Astrocyte (in vitro differentiated cells and primary cell): Measurements from ENCODE around the gene UBQLN4. TPM values are rescaled to one million over a fixed set of nuclear protein-coding genes. Genes with fewer than 3 reads are reported as not detected.

Source experiments
- DNase-seq: peaks from one replicate; pipeline ENCODE4 v3.0.0-alpha.2; 2010; ENCODE audit warnings: low read depth
- FAIRE-seq: peaks from 2 replicates; lab custom pipeline; 2011; peaks lifted over from hg19 to GRCh38; lab: Jason Lieb, UNC
- H2AFZ ChIP-seq: 2 replicates; pipeline ENCODE4 v1.6.0; 2012; ENCODE audit warnings: low read depth, low read length, inconsistent platforms
- H3K27ac ChIP-seq: 2 replicates; pipeline ENCODE4 v1.5.1; 2011; ENCODE audit warnings: low read depth, low read length, inconsistent platforms
- H3K27me3 ChIP-seq: 2 replicates; pipeline ENCODE4 v1.6.0; 2011; ENCODE audit warnings: low read length, inconsistent platforms; ENCODE audit not compliant: insufficient read depth
- H3K36me3 ChIP-seq: 2 replicates; pipeline ENCODE4 v1.5.1; 2011; ENCODE audit warnings: low read length, inconsistent platforms; ENCODE audit not compliant: insufficient read depth
- H3K4me1 ChIP-seq: 2 replicates; pipeline ENCODE4 v1.5.1; 2011; ENCODE audit warnings: low read length, inconsistent platforms; ENCODE audit not compliant: insufficient read depth
- H3K4me2 ChIP-seq: 2 replicates; pipeline ENCODE4 v1.6.0; 2012; ENCODE audit warnings: low read length, inconsistent platforms
- H3K4me3 ChIP-seq: 2 replicates; pipeline ENCODE4 v1.5.1; 2011; ENCODE audit warnings: low read depth, mild to moderate bottlenecking, low read length, inconsistent platforms; ENCODE audit not compliant: insufficient read depth
- H3K79me2 ChIP-seq: 2 replicates; pipeline ENCODE4 v1.6.0; 2012; ENCODE audit warnings: mild to moderate bottlenecking, low read length, inconsistent platforms; ENCODE audit not compliant: insufficient read depth
- H3K9ac ChIP-seq: 2 replicates; pipeline ENCODE4 v1.6.0; 2012; ENCODE audit warnings: mild to moderate bottlenecking, low read length, inconsistent platforms
- H3K9me3 ChIP-seq: 2 replicates; pipeline ENCODE4 v1.5.1; 2012; ENCODE audit warnings: low read depth, mild to moderate bottlenecking, low read length, inconsistent platforms; ENCODE audit not compliant: insufficient read depth
- H4K20me1 ChIP-seq: 2 replicates; pipeline ENCODE4 v1.6.0; 2012; ENCODE audit warnings: low read length, inconsistent platforms; ENCODE audit not compliant: insufficient read depth
- H3K27ac Mint-ChIP-seq: one replicate; pipeline ENCODE4 v1.8.0; 2021; ENCODE audit warnings: mild to moderate bottlenecking, mixed read lengths; ENCODE audit not compliant: unreplicated experiment
- H3K27me3 Mint-ChIP-seq: one replicate; pipeline ENCODE4 v1.8.0; 2021; ENCODE audit warnings: low read depth, mixed read lengths; ENCODE audit not compliant: unreplicated experiment
- H3K36me3 Mint-ChIP-seq: one replicate; pipeline ENCODE4 v1.8.0; 2021; ENCODE audit warnings: low read depth, mixed read lengths; ENCODE audit not compliant: unreplicated experiment
- H3K4me1 Mint-ChIP-seq: one replicate; pipeline ENCODE4 v1.8.0; 2021; ENCODE audit warnings: low read depth, mixed read lengths; ENCODE audit not compliant: unreplicated experiment
- H3K4me3 Mint-ChIP-seq: one replicate; pipeline ENCODE4 v1.8.0; 2021; ENCODE audit warnings: mild to moderate bottlenecking, moderate library complexity, mixed read lengths; ENCODE audit not compliant: unreplicated experiment
- H3K9me3 Mint-ChIP-seq: one replicate; pipeline ENCODE4 v1.8.0; 2021; ENCODE audit warnings: mild to moderate bottlenecking, mixed read lengths; ENCODE audit not compliant: unreplicated experiment
- EZH2 ChIP-seq: IDR thresholded peaks from 2 replicates; pipeline ENCODE4 v1.6.1; 2012; ENCODE audit warnings: mild to moderate bottlenecking, low read length, inconsistent platforms; ENCODE audit not compliant: insufficient read depth
- total RNA-seq: library from RNA; stranded (reverse); gene quantifications from 2 replicates; pipeline ENCODE4 v1.2.1, GENCODE V29; 2021
- TF ChIP-seq, protein P1 (sequence below): IDR thresholded peaks from 2 replicates; pipeline ENCODE4 v1.5.1; 2011; ENCODE audit warnings: low read depth, mild to moderate bottlenecking, inconsistent platforms, low read length, moderate library complexity; ENCODE audit not compliant: insufficient read depth

Gene UBQLN4
- total RNA-seq, 1 donor from 2014 or later: 40.0 TPM

- H3K4me3 Mint-ChIP-seq: no peak overlapping the region
- no peaks in the 10 kb centered on the region for H3K9me3 Mint-ChIP-seq
- peaks cover 44% of the 10 kb centered on the region for H3K4me1 Mint-ChIP-seq
- H3K27ac Mint-ChIP-seq: no peak overlapping the region
- peaks cover 28% of the 10 kb centered on the region for H3K4me1 ChIP-seq
- DNase-seq (no peak), FAIRE-seq (no peak)
- H3K9ac ChIP-seq: no peak overlapping the region
- no peak overlapping the region for H3K27ac ChIP-seq
- peaks cover 74% of the 10 kb centered on the region for H3K79me2 ChIP-seq
- peak overlapping the region; percentile 94 for H3K4me2 ChIP-seq
- no peaks in the 10 kb centered on the region for H3K27me3 ChIP-seq
- H3K36me3 Mint-ChIP-seq: peaks cover 20% of the 10 kb centered on the region
- H3K9me3 ChIP-seq: no peaks in the 10 kb centered on the region
- no peak overlapping the region for H3K4me3 ChIP-seq
- no peaks in the 10 kb centered on the region for H3K27me3 Mint-ChIP-seq
- H4K20me1 ChIP-seq: peaks cover 82% of the 10 kb centered on the region
- no peak for TF ChIP-seq EZH2
- TF ChIP-seq, protein P1, sequence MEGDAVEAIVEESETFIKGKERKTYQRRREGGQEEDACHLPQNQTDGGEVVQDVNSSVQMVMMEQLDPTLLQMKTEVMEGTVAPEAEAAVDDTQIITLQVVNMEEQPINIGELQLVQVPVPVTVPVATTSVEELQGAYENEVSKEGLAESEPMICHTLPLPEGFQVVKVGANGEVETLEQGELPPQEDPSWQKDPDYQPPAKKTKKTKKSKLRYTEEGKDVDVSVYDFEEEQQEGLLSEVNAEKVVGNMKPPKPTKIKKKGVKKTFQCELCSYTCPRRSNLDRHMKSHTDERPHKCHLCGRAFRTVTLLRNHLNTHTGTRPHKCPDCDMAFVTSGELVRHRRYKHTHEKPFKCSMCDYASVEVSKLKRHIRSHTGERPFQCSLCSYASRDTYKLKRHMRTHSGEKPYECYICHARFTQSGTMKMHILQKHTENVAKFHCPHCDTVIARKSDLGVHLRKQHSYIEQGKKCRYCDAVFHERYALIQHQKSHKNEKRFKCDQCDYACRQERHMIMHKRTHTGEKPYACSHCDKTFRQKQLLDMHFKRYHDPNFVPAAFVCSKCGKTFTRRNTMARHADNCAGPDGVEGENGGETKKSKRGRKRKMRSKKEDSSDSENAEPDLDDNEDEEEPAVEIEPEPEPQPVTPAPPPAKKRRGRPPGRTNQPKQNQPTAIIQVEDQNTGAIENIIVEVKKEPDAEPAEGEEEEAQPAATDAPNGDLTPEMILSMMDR: no peak
- peaks cover 7% of the 10 kb centered on the region for H3K36me3 ChIP-seq
- no peak overlapping the region for H2AFZ ChIP-seq
These were observed 23.8 kb upstream of the UBQLN4 start for GRCh38 chr1:156077430-156077760.

- Histone ChIP-seq H2AFZ (no peak overlapping the region), H3K4me1 (peaks cover 28% of the 10 kb centered on the region), H3K36me3 (peaks cover 7% of the 10 kb centered on the region), H3K27me3 (no peaks in the 10 kb centered on the region), H3K79me2 (peaks cover 70% of the 10 kb centered on the region), H3K9ac (no peak overlapping the region), H3K27ac (no peak overlapping the region), H3K4me2 (peak overlapping the region; percentile 94), H3K4me3 (no peak overlapping the region), H3K9me3 (no peaks in the 10 kb centered on the region), H4K20me1 (peaks cover 86% of the 10 kb centered on the region)
- Mint-ChIP-seq H3K9me3 (no peaks in the 10 kb centered on the region), H3K4me1 (peaks cover 44% of the 10 kb centered on the region), H3K36me3 (peaks cover 20% of the 10 kb centered on the region), H3K27me3 (no peaks in the 10 kb centered on the region), H3K4me3 (no peak overlapping the region), H3K27ac (no peak overlapping the region)
- no peak for TF ChIP-seq EZH2
- TF ChIP-seq, protein P1: no peak
- no peak for DNase-seq
- FAIRE-seq: no peak
These were observed 23.2 kb upstream of the UBQLN4 start for GRCh38 chr1:156076609-156077429.

DNA sequence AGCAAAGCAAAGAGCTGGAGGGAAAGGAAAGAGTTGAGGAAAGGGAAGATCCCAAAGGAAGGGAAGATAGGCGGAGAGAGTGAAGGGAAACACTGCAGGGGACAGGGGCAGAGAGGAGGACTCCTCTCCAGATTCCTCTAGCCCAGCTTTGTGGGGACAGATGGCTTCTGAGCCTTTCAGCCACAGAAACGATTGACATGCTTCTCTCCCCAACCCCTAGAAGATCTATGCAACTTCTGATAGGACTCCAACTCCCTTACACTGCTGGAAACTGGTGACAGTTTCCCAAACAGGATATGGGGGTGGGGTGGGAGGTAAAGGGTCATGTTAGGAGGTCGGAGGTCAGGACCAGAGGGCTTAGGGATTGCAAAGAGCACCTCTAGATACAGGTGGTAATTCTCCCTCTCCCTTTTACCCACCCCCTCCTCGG lies 22.2 kb upstream of the UBQLN4 start:
- Mint-ChIP-seq H3K36me3 (peaks cover 23% of the 10 kb centered on the region), H3K27ac (no peak overlapping the region), H3K9me3 (no peaks in the 10 kb centered on the region), H3K27me3 (no peaks in the 10 kb centered on the region), H3K4me1 (peaks cover 44% of the 10 kb centered on the region), H3K4me3 (peak overlapping the region; percentile 12)
- Histone ChIP-seq H3K36me3 (peaks cover 7% of the 10 kb centered on the region), H3K4me2 (peak overlapping the region; percentile 94), H3K27me3 (no peaks in the 10 kb centered on the region), H3K27ac (no peak overlapping the region), H4K20me1 (peaks cover 84% of the 10 kb centered on the region), H2AFZ (no peak overlapping the region), H3K9me3 (no peaks in the 10 kb centered on the region), H3K79me2 (peaks cover 61% of the 10 kb centered on the region), H3K4me1 (peaks cover 28% of the 10 kb centered on the region), H3K9ac (no peak overlapping the region), H3K4me3 (no peak overlapping the region)
- FAIRE-seq (no peak), DNase-seq (no peak)
- TF ChIP-seq, protein P1: no peak
- TF ChIP-seq EZH2: no peak
